ENCODE measurements around the gene CCNL1. TPM values are rescaled to one million over a fixed set of nuclear protein-coding genes. Genes with fewer than 3 reads are reported as not detected.
"Not testable (repeated sequence)": the region's sequence is repeated elsewhere in the genome, so short reads cannot be mapped to it uniquely, and the experiment has no call there.

CCNL1 gene
- total RNA-seq, 1 donor from 2014 or later: 116 TPM

GRCh38 chr3:157103860-157104259 is 56.1 kb downstream of the CCNL1 start:
- Mint-ChIP-seq H3K4me3 (ENCODE audit: unreplicated experiment) (no peak overlapping the region), H3K27me3 (ENCODE audit: unreplicated experiment) (no peaks in the 10 kb centered on the region), H3K27ac (ENCODE audit: unreplicated experiment) (no peak overlapping the region), H3K36me3 (ENCODE audit: unreplicated experiment) (no peaks in the 10 kb centered on the region), H3K9me3 (ENCODE audit: unreplicated experiment) (no peaks in the 10 kb centered on the region), H3K4me1 (ENCODE audit: unreplicated experiment) (no peaks in the 10 kb centered on the region)
- DNase-seq (ENCODE audit: extremely low spot score, unreplicated experiment): no peak
- no peak for TF ChIP-seq CTCF (IDR thresholded peaks at IDR 0.05)

- no peak overlapping the region for H3K27ac Mint-ChIP-seq (ENCODE audit: unreplicated experiment)
- no peaks in the 10 kb centered on the region for H3K9me3 Mint-ChIP-seq (ENCODE audit: unreplicated experiment)
- no peak for TF ChIP-seq CTCF (IDR thresholded peaks at IDR 0.05)
- no peak overlapping the region for H3K4me3 Mint-ChIP-seq (ENCODE audit: unreplicated experiment)
- no peak for DNase-seq (ENCODE audit: extremely low spot score, unreplicated experiment)
- H3K27me3 Mint-ChIP-seq (ENCODE audit: unreplicated experiment): no peaks in the 10 kb centered on the region
- no peaks in the 10 kb centered on the region for H3K36me3 Mint-ChIP-seq (ENCODE audit: unreplicated experiment)
- H3K4me1 Mint-ChIP-seq (ENCODE audit: unreplicated experiment): no peaks in the 10 kb centered on the region
Measured at GRCh38 chr3:157103280-157103679, 56.7 kb downstream of the CCNL1 start.

GRCh38 chr3:157102595-157102994 is 57.4 kb downstream of the CCNL1 start:
- not testable (repeated sequence) for H3K4me3 Mint-ChIP-seq (ENCODE audit: unreplicated experiment); H3K9me3 Mint-ChIP-seq (ENCODE audit: unreplicated experiment); H3K27ac Mint-ChIP-seq (ENCODE audit: unreplicated experiment); H3K36me3 Mint-ChIP-seq (ENCODE audit: unreplicated experiment); DNase-seq (ENCODE audit: extremely low spot score, unreplicated experiment); H3K27me3 Mint-ChIP-seq (ENCODE audit: unreplicated experiment); H3K4me1 Mint-ChIP-seq (ENCODE audit: unreplicated experiment)

GRCh38 chr3:157102098-157102497 is 57.8 kb downstream of the CCNL1 start:
- Mint-ChIP-seq H3K9me3 (ENCODE audit: unreplicated experiment) (no peaks in the 10 kb centered on the region), H3K36me3 (ENCODE audit: unreplicated experiment) (no peaks in the 10 kb centered on the region)

GRCh38 chr3:157101486-157101885 is 58.5 kb downstream of the CCNL1 start:
- H3K4me1 Mint-ChIP-seq (ENCODE audit: unreplicated experiment): no peaks in the 10 kb centered on the region
- no peaks in the 10 kb centered on the region for H3K27me3 Mint-ChIP-seq (ENCODE audit: unreplicated experiment)
- H3K36me3 Mint-ChIP-seq (ENCODE audit: unreplicated experiment): no peaks in the 10 kb centered on the region
- no peak overlapping the region for H3K4me3 Mint-ChIP-seq (ENCODE audit: unreplicated experiment)
- H3K27ac Mint-ChIP-seq (ENCODE audit: unreplicated experiment): no peak overlapping the region
- no peaks in the 10 kb centered on the region for H3K9me3 Mint-ChIP-seq (ENCODE audit: unreplicated experiment)
- no peak for TF ChIP-seq CTCF (IDR thresholded peaks at IDR 0.05)
- DNase-seq (ENCODE audit: extremely low spot score, unreplicated experiment): no peak

More at GRCh38 chr3:157102098-157102497, 57.8 kb downstream of the CCNL1 start:
- no peak overlapping the region for H3K4me3 Mint-ChIP-seq (ENCODE audit: unreplicated experiment)
- H3K27ac Mint-ChIP-seq (ENCODE audit: unreplicated experiment): no peak overlapping the region
- no peak for TF ChIP-seq CTCF (IDR thresholded peaks at IDR 0.05)
- no peaks in the 10 kb centered on the region for H3K4me1 Mint-ChIP-seq (ENCODE audit: unreplicated experiment)
- DNase-seq (ENCODE audit: extremely low spot score, unreplicated experiment): no peak
- H3K27me3 Mint-ChIP-seq (ENCODE audit: unreplicated experiment): no peaks in the 10 kb centered on the region
